Measurements from ENCODE around the gene ITGA1.

DNA sequence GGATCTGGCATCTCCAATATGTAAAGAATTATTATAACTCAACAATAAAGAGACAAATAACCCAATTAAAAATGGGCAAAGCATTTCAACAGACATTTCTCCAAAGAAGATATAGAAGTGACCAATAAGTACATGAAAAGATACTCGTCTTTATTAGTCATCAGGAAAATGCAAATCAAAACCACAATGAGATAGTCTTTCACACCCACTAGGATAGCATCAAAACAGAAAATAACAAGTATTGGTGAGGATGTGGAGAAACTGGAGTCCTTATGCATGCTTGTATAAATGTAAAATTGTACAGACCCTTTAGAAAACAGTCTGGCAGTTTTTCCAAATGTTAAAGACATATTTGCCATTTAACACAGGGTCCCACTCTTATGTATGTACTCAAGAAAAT, 39.1 kb upstream of the ITGA1 start:
- no peak for TF ChIP-seq POLR2A (IDR thresholded peaks at IDR 0.05; ENCODE audit: low read length)
- no peak for TF ChIP-seq GATA1 (IDR thresholded peaks at IDR 0.05; ENCODE audit: low read depth, low read length)
